HG03432 (cell line): Measurements from ENCODE around the gene PLD2.

Experiments
- ATAC-seq: cut with Tn5 transposase; IDR thresholded peaks from one replicate; pipeline ENCODE4 v1.9.1; 2021; ENCODE audit warnings: mild to moderate bottlenecking, moderate library complexity; ENCODE audit not compliant: unreplicated experiment

PLD2 gene

GRCh38 chr17:4806777-4807604 lies at the start of gene PLD2:
Gene PLD2, plus strand, starts transcription at chr17:4807152. Its CDS starts 621 bp downstream, at chr17:4807773.
- ATAC-seq = peak; percentile 92

- no peak for ATAC-seq
Measured at GRCh38 chr17:4759776-4760236, 47.1 kb upstream of the PLD2 start.

GRCh38 chr17:4764595-4764994 lies 42.4 kb upstream of the PLD2 start:
- no peak for ATAC-seq

GRCh38 chr17:4766201-4766600 lies 40.8 kb upstream of the PLD2 start:
- no peak for ATAC-seq

- ATAC-seq = no peak
Measured at GRCh38 chr17:4766723-4767122, 40.2 kb upstream of the PLD2 start.

- no peak for ATAC-seq
Measured at GRCh38 chr17:4768298-4768697, 38.7 kb upstream of the PLD2 start.

GRCh38 chr17:4769628-4770027 lies 37.3 kb upstream of the PLD2 start:
- no peak for ATAC-seq

GRCh38 chr17:4771519-4772234 lies 35.3 kb upstream of the PLD2 start, which contains the start of gene TM4SF5:
Gene TM4SF5, plus strand, starts transcription at chr17:4771886. Its CDS starts 37 bp downstream, at chr17:4771923.
- no peak for ATAC-seq

GRCh38 chr17:4772235-4772613 lies 34.7 kb upstream of the PLD2 start:
- ATAC-seq = no peak

- ATAC-seq = no peak
Measured at GRCh38 chr17:4777969-4778760, 28.8 kb upstream of the PLD2 start.

GRCh38 chr17:4780325-4780955 lies 26.5 kb upstream of the PLD2 start:
- ATAC-seq = no peak

- no peak for ATAC-seq
Measured at GRCh38 chr17:4782652-4783051, 24.3 kb upstream of the PLD2 start.

- ATAC-seq = no peak
Measured at GRCh38 chr17:4785311-4786105, 21.4 kb upstream of the PLD2 start.

- no peak for ATAC-seq
Measured at GRCh38 chr17:4786106-4786511, 20.8 kb upstream of the PLD2 start, which contains the start of gene VMO1. Gene VMO1, minus strand, starts transcription at chr17:4786364. Its CDS starts 12 bp downstream, at chr17:4786352.

GRCh38 chr17:4786516-4786915 lies 20.4 kb upstream of the PLD2 start:
- no peak for ATAC-seq

- ATAC-seq = no peak
Measured at GRCh38 chr17:4788159-4788806, 18.7 kb upstream of the PLD2 start.

- ATAC-seq = no peak
Measured at GRCh38 chr17:4788807-4789700, 17.9 kb upstream of the PLD2 start, which contains the start of gene GLTPD2. Gene GLTPD2, plus strand, starts transcription at chr17:4788964. Its CDS starts 48 bp downstream, at chr17:4789012.

GRCh38 chr17:4789701-4789950 lies 17.3 kb upstream of the PLD2 start:
- ATAC-seq = no peak
